ENCODE results near the gene AKAP17A.

The AKAP17A gene

DNA sequence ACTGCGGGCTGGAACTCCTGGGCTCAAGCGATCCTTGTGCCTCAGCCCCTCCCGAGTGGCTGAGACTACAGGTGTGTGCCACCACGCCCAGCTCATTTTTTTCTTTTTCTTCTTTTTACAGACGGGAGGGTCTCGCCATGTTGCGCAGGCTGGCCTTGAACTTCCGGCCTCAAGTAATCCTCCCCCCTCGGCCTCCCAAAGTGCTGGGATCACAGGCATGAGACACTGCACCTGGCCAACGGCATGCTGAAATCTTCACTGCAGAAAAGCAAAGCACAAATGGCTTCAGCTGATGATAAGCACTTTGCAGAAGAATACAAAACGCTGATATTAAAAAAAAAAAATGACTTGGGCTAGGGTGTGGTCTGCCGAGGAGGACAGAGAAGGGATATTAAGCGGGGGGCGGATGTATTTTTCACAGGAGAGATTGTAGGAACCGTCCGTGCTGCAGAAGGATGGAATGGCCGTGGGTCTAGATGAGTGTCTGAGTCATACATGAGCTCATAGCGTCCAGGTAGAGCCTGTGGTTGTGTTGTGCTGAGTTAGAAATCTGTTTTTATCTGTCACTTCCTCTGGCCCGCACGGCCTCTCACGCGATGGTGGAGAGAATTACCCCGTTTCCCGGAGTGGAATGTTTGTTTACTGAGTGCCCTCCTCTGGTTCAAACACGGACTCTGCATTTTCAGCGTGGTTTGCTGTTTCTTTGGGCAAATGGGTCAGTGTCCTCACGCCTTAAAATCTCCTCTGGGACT is 8.5 kb upstream of the AKAP17A start:
- peak; percentile 45 for DNase-seq (ENCODE audit: low read depth)

DNA sequence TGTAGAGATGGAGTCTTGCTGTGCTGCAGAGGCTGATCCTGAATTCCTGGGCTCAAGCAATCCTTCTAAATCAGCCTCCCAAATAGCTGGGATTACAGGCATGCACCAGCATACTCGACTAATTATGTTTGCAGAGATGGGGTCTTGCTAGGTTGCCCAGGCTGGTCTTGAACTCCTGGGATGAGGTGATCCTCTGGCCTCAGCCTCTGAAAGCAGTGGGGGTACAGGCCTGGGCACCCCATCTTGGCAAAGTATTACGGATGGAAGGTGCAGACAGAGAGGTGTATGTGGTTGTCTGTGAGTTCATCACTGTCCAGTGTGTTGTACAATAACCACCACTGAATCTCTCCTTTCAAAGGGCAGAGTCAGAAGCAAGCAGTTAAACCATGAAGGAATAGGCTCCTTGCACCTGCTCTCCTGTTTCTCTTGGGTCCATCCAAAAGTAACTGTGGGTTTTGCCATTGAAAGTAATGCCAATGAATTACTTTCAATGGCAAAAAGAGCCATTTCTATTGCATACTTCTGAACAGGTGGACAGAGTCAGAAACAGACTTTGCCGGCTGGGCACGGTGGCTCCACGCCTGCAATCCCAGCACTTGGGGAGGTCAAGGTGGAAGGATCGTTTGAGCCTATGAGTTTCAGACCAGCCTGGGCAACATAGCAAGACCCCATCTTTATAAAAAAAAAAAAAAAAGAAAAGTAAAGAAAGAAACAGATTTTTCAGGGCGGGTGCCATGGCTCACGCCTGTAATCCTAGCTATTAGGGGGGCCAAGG is 7.0 kb upstream of the AKAP17A start:
- DNase-seq (ENCODE audit: low read depth): no peak

DNA sequence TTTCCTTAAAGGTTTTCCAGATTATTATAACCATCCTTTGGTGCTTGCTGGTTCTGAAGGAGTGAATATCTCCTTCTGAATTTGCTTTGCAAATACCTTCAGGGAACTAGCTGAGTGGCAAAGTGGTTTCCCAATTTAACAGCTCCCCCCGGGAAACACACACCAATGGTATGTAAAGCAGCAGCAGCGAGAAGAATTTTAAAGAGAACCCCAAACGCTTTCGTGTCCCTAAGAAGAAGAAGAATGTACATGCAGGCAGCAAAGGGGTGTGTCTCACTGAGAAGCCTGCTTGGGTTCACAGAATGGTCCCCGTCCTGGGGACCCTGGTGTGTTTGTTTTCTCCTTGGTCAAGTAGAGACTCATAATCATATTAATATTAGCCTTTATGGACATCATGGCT is 4.2 kb upstream of the AKAP17A start:
- DNase-seq (ENCODE audit: low read depth): no peak

DNA sequence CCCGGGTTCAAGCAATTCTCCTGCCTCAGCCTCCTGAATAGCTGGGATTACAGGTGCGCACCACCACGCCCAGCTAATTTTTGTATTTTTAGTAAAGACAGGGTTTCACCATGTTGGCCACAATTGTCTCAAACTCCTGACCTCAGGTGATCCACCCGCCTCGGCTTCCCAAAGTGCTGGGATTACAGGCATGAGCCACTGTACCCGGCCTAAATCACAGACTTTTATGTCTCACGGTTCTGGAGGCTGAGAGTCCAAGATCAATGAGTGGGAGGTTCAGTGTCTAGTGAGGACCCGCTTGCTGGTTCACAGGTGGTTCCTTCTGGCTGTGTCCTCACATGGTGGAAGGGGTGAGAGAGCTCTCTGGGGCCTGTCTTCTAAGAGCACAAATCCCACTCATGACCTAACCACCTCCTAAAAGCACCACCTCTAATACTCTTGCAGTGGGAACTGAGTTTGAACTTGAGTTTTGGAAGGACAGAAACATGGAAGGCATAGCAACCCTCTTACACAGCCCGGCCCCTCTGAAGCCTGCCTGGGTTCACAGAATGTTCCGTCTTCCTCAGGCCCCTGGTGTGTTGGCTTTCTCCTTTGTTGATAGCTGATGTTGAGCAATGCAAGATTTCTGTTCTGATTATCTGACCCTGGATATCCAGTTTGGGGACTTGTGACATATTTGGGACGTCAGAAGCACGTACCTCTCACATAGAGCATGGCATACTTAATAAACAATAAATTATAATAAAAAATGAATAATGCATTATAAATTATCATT is 1.9 kb upstream of the AKAP17A start:
- DNase-seq (ENCODE audit: low read depth): no peak

DNA sequence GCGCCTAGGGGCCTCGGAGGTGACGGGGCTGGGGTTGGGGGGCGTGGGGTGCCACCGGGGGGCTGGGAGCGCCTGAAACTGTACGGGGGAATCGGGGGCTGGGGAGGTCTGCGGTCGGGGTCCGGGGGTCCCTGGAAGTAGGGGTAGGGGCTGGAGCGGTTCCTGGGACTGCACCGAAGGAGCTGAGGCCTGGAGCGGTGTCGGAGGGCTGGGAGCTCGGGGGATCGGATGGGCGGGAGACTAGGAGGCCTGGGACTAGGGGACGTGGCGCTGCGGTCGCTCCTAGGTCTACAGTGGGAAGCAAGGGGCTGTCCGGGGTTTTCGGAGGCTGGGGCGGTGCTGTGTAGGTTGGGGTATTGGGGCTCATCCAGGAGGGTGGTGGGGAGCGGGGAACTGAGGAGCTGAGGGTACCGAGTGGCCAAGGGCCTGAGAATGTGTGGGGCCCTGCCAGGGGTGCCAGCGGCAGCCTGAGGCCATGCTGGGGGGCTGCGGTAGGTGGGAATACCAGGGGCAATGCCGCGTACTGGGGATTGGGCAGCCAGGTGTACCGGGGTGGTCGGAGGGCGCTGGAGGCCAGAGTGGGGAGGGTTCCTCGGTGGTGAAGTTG is 562 bp downstream of the AKAP17A start:
- no peak for DNase-seq (ENCODE audit: low read depth)

DNA sequence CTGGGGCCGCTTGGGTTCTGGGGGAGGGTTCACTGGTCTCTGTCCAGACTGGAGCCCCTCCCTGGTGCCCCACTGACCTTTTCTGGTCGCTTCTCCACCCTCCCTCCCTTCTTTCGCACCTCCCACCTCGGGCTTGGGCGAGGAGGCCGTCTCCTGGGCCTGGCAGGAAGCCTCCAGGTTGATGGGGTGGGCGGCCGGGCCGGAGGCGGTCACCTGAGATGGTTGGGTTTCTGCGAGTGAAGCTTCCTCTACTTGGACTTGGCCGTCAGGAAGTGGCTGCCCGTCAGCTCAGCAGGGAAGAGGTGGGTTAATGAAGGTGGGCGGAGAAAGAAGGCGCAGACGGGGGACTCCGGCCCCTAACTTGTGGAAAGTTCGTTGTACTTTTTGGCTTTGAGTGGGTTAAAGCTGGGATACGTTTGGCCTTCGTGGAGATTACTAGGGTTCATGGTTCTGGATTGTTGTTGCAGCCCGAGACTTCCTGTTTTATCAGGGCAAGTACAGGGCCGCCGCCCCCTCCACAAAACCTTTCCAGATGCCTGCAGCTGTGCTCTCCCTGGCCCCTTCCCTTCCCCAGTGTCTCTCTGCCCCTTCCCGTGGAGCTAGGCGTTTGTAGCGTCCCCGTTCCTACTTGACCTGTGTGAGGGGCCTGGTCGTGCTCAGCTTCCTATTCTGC is 1.2 kb downstream of the AKAP17A start:
- no peak for DNase-seq (ENCODE audit: low read depth)

DNA sequence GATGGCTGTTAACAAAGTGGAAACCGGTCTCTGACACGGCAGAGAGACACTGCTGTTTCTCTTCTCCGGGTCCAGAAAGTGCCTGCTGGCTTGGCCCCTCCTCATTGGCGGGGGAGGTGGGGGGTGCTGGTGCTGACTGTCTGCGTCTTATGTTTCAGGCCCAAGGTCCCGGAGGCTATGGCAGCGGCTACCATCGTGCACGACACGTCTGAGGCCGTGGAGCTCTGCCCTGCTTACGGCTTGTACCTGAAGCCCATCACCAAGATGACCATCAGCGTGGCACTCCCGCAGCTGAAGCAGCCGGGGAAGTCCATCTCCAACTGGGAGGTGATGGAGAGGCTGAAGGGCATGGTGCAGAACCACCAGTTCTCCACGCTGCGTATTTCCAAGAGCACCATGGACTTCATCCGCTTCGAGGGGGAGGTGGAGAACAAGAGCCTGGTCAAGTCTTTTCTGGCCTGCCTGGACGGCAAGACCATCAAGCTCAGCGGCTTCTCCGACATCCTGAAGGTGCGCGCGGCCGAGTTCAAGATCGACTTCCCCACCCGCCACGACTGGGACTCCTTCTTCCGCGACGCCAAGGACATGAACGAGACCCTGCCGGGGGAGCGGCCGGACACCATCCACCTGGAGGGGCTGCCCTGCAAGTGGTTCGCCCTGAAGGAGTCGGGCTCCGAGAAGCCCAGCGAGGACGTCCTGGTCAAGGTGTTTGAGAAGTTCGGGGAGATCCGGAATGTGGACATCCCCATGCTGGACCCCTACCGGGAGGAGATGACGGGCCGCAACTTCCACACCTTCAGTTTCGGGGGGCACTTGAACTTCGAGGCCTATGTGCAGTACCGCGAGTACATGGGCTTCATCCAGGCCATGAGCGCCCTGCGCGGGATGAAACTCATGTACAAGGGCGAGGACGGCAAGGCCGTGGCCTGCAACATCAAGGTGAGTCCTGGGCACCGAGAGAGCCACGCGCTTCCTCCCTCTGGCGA is 2.2 kb downstream of the AKAP17A start:
- DNase-seq (ENCODE audit: low read depth): no peak

DNA sequence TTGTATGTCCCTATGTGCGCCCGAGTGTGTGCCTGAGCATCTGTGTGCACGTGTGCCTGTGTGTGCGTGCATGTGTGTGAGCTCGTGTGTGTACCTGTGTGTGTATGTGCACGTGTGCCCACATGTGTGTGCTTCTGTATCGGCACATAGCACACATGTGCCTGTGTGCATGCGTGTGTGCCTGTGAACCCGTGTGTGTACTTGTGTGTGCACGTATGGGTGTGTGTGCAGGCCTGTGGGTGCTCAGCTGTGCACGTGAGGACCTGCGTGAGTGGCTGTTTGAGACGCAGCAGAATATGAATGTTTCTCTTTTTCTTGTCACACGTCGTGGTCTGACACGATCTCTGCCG is 4.3 kb downstream of the AKAP17A start:
- no peak for DNase-seq (ENCODE audit: low read depth)

DNA sequence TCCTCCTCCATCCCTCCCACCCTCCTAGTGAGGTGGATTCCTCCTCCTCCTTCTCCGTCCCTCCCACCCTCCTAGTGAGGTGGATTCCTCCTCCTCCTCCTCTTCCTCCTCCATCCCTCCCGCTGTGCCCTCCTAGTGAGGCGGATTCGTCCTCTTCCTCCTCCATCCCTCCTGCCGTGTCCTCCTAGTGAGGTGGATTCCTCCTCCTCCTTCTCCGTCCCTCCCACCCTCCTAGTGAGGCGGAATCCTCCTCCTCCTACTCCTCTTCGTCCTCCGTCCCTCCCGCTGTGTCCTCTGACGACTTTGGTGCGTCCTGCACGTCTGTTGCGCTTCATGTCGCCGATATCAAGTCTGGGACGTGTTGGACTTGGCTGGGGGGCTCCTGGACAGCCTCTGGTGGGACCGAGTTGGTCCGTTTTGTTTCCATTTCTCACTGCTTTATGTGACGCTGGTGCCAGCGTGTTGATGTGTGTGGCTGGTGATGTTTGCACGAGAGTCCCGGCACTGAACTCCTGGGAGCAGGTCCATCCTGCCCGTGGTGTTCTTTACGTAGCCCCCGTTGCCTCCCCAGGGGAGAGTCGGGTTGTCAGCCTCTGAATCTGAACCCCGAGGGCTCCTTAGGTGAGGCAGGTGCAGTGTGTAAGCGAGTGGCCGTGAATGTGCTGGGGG is 5.4 kb downstream of the AKAP17A start:
- DNase-seq (ENCODE audit: low read depth): no peak

DNA sequence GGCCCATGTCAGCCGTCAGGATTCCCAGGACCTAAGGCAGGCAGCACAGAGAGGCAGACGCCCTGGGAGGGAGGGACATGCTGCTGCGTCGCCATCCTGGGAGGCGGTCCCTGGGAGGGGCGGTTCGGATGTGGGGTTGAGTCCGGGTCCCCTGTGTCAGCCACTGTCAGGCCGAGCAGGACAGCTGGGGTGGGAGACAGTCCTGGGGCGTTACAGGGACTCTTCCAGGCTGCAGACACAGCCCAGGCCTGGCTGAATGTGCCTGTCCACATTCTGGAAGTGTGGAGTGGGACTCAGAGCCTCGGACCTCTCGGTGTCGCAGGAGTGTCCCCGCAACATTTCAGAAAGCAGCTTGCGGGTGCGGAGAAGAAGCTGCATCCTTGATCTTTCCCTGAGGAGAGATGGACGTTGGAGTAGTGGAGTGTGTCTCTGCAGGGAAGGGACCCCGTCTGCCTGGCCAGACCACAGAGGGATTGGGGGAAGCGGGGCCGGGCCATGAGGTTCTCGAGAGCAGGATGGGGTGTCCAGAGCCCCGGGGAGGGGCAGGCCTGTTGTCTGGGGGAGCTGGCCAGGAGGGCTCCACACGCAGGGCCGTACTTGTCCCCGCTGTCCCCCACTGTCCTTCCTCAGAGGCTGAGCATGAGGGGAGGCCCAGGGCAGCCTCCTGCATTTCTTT is 6.1 kb downstream of the AKAP17A start:
- no peak for DNase-seq (ENCODE audit: low read depth)

DNA sequence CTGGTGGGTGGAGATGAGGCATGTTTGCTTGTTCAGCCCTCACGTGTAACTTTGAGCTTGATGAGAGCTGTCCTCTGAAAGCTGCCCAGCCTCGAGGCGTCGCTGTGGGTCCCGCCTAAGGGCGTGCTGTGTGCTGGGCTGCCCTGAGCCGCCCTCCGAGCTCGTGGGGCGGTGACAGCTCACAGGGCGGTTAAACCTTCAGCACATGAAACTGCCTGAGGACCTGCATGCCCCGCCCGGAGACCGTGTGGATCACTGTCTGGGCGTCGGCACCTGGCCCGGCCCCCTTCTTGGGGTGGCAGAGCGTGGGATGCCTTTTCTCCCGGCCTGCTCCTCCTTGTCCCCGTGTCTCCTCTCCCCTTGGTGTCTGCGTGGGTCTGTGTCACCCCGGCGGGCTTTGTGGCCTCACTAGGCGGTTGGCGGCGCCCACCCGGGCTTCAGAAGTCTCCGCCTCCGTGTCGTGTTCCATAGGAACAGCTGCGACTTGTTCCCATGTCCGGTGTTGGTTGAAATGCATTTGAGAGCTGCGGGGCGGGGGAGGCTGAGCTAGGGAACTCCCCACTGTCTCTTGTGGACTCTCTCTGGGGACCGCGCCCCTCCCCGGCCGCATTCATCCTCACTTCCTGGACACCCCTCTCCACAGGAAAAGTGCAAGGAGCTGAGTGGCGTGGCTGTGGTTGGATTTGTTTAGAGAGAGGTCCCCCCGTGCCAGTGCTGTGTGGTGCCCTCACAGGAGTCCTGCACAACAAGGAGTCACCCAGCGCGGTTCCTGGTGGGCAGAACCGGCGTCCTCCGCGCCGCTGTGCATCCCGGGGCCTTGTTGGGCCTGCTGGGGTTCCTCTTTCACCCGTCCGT is 6.8 kb downstream of the AKAP17A start:
- no peak for DNase-seq (ENCODE audit: low read depth)

DNA sequence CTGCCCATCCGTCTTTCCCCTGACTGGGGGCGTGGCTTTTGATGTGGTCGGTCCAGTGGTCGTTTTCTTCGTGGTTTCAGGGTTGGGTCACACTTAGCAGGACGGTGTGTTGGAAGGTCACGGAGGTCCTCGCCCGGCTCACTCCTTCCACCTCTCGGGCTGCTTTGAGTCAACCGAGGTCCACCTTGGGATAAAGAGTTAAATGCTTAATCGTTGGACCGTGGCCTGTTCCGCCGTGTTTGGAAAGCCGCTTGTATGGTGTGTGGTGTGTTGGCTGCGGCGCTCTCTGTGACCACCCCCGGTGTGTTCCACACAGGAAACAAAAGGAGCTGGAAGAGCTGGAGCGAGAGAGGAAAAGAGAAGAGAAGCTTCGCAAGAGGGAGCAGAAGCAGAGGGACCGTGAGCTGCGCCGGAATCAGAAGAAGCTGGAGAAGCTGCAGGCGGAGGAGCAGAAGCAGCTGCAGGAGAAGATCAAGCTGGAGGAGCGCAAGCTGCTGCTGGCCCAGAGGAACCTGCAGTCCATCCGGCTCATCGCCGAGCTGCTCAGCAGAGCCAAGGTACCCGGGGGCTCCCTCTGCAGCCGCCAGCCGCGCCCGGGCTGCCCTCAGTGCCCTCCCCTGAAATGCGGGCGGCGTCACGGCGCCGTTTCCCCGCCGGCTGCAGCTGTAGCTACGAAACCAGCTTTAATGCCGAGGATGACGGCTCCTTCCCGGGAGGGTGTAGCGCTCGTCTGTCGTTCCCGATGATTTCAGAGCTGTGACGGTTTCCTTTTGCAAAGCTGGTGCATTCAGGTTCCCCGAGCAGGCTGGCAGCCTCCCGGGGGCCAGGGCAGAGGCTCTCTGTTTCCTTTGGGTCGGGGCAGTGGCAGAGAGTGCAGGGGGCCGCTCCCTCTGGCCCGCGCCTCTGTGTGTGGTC is 7.7 kb downstream of the AKAP17A start:
- DNase-seq (ENCODE audit: low read depth): no peak

DNA sequence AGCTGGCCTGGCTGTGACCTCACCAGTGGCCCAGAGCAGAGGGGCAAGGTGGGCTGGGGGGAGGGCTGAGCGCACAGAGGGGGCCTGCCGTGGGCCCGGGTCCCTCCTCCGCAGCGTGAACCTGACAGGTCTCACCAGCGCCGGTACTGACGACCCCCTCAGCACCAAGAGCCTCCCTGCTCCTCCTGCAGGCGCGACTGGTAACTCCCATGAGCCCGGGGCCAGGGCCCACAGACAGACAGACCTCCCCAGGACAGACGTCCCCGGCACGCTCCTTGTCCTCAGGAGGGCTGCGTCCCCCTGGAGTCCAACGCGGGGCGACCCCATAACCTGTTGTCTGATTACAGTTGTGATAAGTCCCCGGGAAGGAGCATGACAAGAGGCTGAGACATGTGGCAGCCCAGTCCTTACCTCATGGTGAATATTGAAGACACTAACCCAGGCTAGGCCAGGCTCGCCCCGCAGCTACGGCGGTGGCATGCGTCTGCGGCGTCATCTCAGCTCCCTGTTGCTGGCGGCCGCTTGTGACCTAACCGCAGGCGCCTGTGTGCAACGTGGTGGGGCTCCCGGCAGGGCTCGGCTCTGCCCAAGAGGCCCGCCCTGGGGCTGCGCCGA is 8.5 kb downstream of the AKAP17A start:
- DNase-seq (ENCODE audit: low read depth): no peak

DNA sequence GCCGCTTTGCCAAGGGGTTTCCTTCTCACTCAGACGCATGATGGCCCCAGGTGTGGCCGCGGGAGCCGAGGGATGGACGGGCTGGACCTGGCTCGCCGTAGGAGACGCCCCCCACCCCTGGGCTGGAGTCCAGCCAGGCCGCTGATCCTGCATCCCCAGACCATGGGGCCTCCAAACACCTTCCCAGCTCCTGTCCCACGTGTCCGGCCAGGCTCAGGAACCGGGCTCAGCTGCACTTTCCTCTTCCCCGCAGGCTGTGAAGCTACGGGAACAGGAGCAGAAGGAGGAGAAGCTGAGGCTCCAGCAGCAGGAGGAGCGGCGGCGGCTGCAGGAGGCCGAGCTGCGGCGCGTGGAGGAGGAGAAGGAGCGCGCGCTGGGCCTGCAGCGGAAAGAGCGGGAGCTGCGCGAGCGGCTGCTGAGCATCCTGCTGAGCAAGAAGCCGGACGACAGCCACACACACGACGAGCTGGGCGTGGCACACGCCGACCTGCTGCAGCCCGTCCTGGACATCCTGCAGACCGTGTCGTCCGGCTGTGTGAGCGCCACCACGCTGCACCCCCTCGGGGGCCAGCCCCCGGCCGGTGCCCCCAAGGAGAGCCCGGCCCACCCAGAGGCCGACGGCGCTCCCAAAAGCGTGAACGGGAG is 9.1 kb downstream of the AKAP17A start:
- DNase-seq (ENCODE audit: low read depth): no peak

DNA sequence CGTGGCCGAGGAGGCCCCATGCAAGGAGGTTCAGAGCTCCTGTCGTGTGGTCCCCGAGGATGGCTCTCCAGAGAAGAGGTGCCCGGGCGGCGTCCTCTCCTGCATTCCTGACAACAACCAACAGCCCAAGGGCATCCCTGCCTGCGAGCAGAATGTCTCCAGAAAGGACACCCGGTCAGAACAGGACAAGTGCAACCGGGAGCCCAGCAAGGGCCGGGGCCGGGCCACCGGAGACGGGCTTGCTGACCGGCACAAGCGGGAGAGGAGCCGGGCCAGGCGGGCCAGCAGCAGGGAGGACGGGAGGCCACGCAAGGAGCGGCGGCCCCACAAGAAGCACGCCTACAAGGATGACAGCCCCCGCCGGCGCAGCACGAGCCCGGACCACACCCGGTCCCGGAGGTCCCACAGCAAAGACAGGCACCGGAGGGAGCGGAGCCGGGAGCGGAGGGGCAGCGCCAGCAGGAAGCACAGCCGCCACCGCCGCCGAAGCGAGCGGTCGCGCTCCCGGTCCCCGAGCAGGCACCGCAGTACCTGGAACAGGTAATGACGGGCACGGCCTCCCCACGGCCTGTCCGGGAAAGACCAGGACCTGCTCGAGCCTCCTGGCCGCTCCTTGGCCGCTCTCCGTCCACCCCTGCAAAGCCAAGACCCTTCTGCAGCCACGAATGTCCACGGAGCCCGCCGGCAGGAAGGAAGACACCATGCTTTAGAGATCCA is 9.8 kb downstream of the AKAP17A start:
- DNase-seq (ENCODE audit: low read depth): no peak

DNA sequence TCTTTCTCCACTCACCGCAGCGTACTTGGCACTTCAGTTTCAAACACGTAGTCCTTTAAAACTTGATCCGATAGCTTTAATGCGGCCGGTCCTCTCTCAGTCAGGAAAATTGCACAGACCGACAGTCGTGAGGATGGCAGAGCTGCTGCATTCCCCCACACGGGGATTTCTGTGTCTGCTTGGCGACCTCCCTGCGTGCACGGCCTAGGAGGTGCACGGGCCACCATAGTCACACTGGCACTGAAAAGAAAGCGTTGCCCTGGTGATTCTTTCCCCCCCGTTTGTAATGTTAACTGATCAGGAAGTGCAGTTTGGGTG is 10.3 kb downstream of the AKAP17A start:
- no peak for DNase-seq (ENCODE audit: low read depth)
